ENCODE data around the gene PLIN4.

Gene PLIN4

DNA sequence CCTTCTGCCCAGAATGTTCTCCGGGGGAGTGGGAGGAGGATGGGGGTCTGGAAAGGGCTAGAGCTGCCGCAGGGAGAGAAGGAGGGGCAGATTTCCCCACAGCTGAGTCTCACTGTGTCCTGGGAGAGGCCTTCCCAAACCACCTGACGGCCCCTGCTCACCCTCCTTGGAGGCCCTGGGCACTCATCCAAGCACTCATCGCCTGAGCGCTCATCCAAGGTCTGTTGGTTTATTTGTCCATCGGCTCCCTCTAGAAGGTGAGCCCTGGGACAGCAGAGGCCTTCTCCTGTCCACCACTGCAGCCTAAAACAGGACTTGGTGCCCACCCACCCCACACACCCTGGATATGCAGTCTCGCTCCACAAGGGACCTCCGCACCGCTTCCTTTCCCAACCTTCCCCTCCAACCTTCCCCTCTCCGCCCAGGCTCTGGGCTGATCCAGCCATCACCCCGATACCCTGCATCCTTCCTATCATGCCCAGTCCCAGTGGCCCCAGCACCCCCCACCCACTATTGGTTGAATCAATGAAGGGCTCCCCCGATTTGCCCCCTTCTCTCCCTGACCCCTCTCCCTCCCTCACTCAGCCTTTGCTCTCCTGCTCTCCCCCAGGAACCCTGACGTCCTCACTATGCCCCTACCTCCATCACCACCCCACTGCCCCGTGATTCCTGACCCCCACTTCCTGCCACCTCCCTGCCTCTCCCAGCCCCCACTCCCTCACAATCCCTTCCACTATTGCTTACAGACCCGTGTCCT is 62.4 kb downstream of the PLIN4 start:
- no peak for DNase-seq (ENCODE audit: low spot score)

DNA sequence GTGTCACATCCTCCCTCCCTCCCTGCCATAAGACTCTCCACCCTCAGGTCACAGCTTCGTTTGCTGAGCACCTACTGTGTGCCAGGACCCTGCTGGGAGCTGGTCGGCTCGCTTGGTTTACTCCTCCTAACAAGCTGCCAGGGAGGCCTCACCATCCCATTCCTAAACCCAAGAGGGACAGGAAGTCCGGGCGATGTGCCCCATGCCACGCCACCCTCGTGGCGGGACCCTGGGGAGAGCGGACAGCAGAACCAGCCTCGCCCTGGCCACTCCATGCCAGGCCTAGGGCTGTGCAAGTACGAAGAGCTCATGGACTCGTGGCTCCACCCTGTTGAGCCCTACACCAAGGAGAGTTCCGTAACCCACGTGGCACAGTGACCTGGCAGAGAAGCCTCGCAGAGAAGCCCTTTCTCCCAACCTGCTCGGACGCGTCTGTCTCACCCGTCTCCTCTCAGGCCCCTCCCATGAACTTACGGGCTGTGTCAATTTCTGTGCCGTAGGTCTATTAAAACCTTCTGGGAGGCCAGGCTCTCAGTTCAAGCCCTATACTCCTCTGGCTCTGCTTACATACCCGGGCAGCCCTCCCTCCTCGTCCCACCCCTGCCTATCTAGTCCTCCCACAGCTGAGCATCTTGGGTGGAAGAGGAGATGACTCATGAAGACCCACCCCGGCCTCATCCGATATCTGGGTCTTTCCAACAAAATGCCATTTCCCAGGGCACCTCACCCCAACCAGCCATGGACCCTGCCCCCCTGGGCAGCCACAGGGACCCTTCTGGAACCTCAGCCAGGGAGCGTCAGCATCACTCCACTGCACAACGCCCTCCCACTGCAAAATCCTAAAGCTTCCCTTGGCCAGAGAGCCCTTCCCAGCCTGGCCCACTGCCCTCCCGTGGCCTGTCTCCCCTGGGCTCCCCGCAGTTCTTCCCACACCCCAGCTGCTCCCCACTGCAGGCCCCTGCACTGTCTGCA is 63.3 kb downstream of the PLIN4 start:
- DNase-seq (ENCODE audit: low spot score): no peak

DNA sequence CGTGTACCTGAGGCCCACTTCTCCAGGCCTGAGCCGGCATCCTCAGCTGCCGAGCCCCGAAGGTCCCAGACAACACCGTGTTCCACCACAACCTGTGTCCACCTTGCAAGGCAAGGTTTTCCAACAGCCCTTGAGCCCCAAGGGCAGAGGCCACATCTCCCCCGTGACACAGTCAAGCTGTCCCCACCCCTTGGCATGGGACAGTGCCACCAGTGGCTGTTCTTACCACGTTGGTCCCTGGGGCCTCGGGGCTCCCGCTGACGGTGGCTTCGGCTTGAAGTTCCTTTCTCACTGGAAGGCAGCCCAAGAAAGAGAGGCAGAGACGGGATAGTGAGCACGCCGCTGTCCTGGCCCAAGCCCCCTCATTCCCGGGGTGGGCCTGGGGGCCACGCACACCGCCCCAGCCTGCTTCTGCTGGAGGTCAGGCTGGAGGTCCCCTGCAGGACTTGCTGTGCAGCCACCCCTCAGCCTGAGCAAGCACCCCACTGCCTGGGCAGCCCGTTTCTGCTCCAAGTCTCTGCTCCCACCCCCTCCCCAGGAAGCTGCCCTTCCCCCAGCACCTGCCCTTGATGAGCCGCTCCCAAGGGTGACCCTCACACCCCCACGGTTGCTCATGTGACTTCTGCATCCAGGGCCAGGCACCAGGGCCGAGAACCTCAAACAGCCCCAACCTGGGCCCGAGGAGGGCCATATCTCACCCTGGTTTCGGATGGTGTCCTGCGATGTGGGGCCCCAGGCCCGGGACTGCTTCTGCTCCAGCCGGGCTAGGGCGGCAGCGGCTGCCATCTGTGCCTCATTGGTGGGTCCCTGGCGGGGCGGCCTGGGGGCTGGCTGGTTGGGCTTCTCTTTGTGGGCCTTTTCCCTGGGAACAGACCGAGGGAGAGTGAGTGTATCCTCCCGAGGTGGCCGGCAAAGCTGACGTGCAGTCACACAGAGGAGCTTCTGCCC is 64.8 kb downstream of the PLIN4 start:
- no peak for DNase-seq (ENCODE audit: low spot score)

DNA sequence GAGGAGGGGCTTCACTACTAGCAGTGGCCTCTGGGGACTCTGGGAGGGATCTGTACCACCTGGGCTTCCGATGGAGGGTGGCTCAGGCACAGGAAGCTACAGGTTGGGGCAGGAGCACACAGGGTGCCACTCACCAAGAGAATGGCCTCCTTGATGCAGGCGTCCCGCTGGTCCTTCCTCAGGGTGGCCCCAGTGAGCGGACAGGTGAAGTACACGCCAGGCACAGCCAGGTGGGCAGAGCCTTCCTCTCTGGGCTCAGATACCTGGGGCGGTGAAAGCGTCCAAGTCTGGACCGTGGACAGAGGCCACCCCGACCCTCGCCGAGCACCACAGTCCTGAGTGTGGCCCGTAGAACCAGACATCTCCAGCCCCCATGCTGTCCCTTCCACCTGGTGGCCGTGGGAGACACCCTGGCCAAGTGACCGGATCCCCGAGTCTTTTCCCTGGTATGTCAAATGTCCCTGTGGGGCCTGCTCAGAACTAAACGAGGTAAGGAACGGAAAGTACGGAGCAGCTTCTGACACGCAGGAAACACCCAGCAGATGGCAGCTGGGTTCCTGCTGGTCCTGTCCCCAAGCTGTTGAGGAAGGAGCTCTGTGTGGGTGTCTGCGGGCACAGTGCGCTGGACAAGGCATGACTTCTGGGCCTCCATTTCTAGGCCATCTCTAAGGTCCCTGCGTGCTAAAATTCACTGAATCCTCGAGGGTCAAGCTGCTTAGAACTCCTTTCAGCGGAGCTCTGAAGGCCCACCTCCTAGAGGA is 65.9 kb downstream of the PLIN4 start:
- DNase-seq (ENCODE audit: low spot score): no peak
